Neuron (in vitro differentiated cells): ENCODE measurements around the gene ABCA6.

Source experiments
- H2AFZ ChIP-seq: one replicate; pipeline ENCODE4 v1.6.1; 2013; ENCODE audit warnings: low read depth, mild to moderate bottlenecking, inconsistent platforms, low read length, moderate library complexity
- H3K27me3 ChIP-seq: one replicate; pipeline ENCODE4 v1.6.1; 2013; ENCODE audit warnings: low read length; ENCODE audit not compliant: insufficient read depth
- H3K36me3 ChIP-seq: one replicate; pipeline ENCODE4 v1.6.1; 2013; ENCODE audit warnings: low read length; ENCODE audit not compliant: insufficient read depth
- H3K4me1 ChIP-seq: one replicate; pipeline ENCODE4 v1.6.1; 2013; ENCODE audit warnings: low read length; ENCODE audit not compliant: insufficient read depth
- H3K4me3 ChIP-seq: 2 replicates; pipeline ENCODE4 v1.5.1; 2013; ENCODE audit warnings: mild to moderate bottlenecking, low read length, moderate library complexity
- H3K9me3 ChIP-seq: one replicate; pipeline ENCODE4 v1.6.1; 2013; ENCODE audit warnings: low read length

The ABCA6 gene

GRCh38 chr17:69166957-69167356, 25.3 kb upstream of the ABCA6 start:
- Histone ChIP-seq H2AFZ (no peak overlapping the region), H3K4me3 (no peak overlapping the region), H3K4me1 (no peaks in the 10 kb centered on the region), H3K9me3 (no peaks in the 10 kb centered on the region), H3K36me3 (no peaks in the 10 kb centered on the region), H3K27me3 (no peaks in the 10 kb centered on the region)

GRCh38 chr17:69164206-69164605, 22.5 kb upstream of the ABCA6 start:
- no peaks in the 10 kb centered on the region for H3K27me3 ChIP-seq

GRCh38 chr17:69159418-69159817, 17.7 kb upstream of the ABCA6 start:
- H2AFZ ChIP-seq, result no peak overlapping the region
- H3K9me3 ChIP-seq, result no peaks in the 10 kb centered on the region
- H3K27me3 ChIP-seq, result no peaks in the 10 kb centered on the region
- no peak overlapping the region for H3K4me3 ChIP-seq
- no peaks in the 10 kb centered on the region for H3K36me3 ChIP-seq
- no peaks in the 10 kb centered on the region for H3K4me1 ChIP-seq

More at GRCh38 chr17:69164206-69164605, 22.5 kb upstream of the ABCA6 start:
- H3K4me3 ChIP-seq, result no peak overlapping the region
- no peaks in the 10 kb centered on the region for H3K4me1 ChIP-seq
- H3K9me3 ChIP-seq, result no peaks in the 10 kb centered on the region
- H3K36me3 ChIP-seq, result no peaks in the 10 kb centered on the region
- no peak overlapping the region for H2AFZ ChIP-seq

GRCh38 chr17:69154267-69154666, 12.6 kb upstream of the ABCA6 start:
- Histone ChIP-seq H2AFZ (no peak overlapping the region), H3K36me3 (no peaks in the 10 kb centered on the region), H3K4me3 (no peak overlapping the region), H3K9me3 (no peaks in the 10 kb centered on the region), H3K27me3 (no peaks in the 10 kb centered on the region), H3K4me1 (no peaks in the 10 kb centered on the region)

- Histone ChIP-seq H3K9me3 (no peaks in the 10 kb centered on the region), H3K4me3 (no peak overlapping the region), H3K4me1 (no peaks in the 10 kb centered on the region), H3K27me3 (no peaks in the 10 kb centered on the region), H3K36me3 (no peaks in the 10 kb centered on the region), H2AFZ (no peak overlapping the region)
Measured at GRCh38 chr17:69150333-69150732, 8.6 kb upstream of the ABCA6 start.

GRCh38 chr17:69147460-69147859, 5.8 kb upstream of the ABCA6 start:
- no peaks in the 10 kb centered on the region for H3K4me1 ChIP-seq
- H3K36me3 ChIP-seq, result no peaks in the 10 kb centered on the region
- no peaks in the 10 kb centered on the region for H3K27me3 ChIP-seq
- no peak overlapping the region for H3K4me3 ChIP-seq
- H3K9me3 ChIP-seq, result no peaks in the 10 kb centered on the region
- no peak overlapping the region for H2AFZ ChIP-seq

- Histone ChIP-seq H3K27me3 (no peaks in the 10 kb centered on the region), H3K36me3 (no peaks in the 10 kb centered on the region), H3K9me3 (no peaks in the 10 kb centered on the region), H3K4me1 (no peaks in the 10 kb centered on the region), H3K4me3 (no peak overlapping the region), H2AFZ (no peak overlapping the region)
Measured at GRCh38 chr17:69144331-69145255, 2.9 kb upstream of the ABCA6 start.

- H3K27me3 ChIP-seq, result no peaks in the 10 kb centered on the region
- no peaks in the 10 kb centered on the region for H3K9me3 ChIP-seq
- no peaks in the 10 kb centered on the region for H3K36me3 ChIP-seq
- no peak overlapping the region for H3K4me3 ChIP-seq
- no peaks in the 10 kb centered on the region for H3K4me1 ChIP-seq
- H2AFZ ChIP-seq, result no peak overlapping the region
Measured at GRCh38 chr17:69143683-69144231, 2.1 kb upstream of the ABCA6 start.

- no peaks in the 10 kb centered on the region for H3K36me3 ChIP-seq
- no peaks in the 10 kb centered on the region for H3K9me3 ChIP-seq
- no peak overlapping the region for H2AFZ ChIP-seq
- no peak overlapping the region for H3K4me3 ChIP-seq
- H3K4me1 ChIP-seq, result no peaks in the 10 kb centered on the region
- H3K27me3 ChIP-seq, result no peaks in the 10 kb centered on the region
Measured at GRCh38 chr17:69143151-69143550, 1.5 kb upstream of the ABCA6 start.

GRCh38 chr17:69142175-69142802, 594 bp upstream of the ABCA6 start:
- no peak overlapping the region for H3K4me3 ChIP-seq

GRCh38 chr17:69134112-69134511, 7.6 kb downstream of the ABCA6 start:
- H3K9me3 ChIP-seq, result no peaks in the 10 kb centered on the region
- H3K36me3 ChIP-seq, result no peaks in the 10 kb centered on the region
- no peaks in the 10 kb centered on the region for H3K4me1 ChIP-seq

More at GRCh38 chr17:69142175-69142802, 594 bp upstream of the ABCA6 start:
- H3K27me3 ChIP-seq, result no peaks in the 10 kb centered on the region
- no peaks in the 10 kb centered on the region for H3K4me1 ChIP-seq
- no peaks in the 10 kb centered on the region for H3K36me3 ChIP-seq
- peak overlapping the region; percentile 51 for H2AFZ ChIP-seq
- H3K9me3 ChIP-seq, result no peaks in the 10 kb centered on the region

GRCh38 chr17:69130627-69131296, 10.9 kb downstream of the ABCA6 start:
- H2AFZ ChIP-seq, result no peak overlapping the region
- H3K4me1 ChIP-seq, result no peaks in the 10 kb centered on the region
- H3K27me3 ChIP-seq, result peaks cover 3% of the 10 kb centered on the region
- H3K9me3 ChIP-seq, result no peaks in the 10 kb centered on the region
- no peaks in the 10 kb centered on the region for H3K36me3 ChIP-seq
- no peak overlapping the region for H3K4me3 ChIP-seq

More at GRCh38 chr17:69134112-69134511, 7.6 kb downstream of the ABCA6 start:
- Histone ChIP-seq H2AFZ (no peak overlapping the region), H3K4me3 (no peak overlapping the region), H3K27me3 (peaks cover 3% of the 10 kb centered on the region)

- Histone ChIP-seq H3K4me1 (no peaks in the 10 kb centered on the region), H3K36me3 (no peaks in the 10 kb centered on the region), H3K4me3 (no peak overlapping the region), H3K9me3 (no peaks in the 10 kb centered on the region), H2AFZ (no peak overlapping the region), H3K27me3 (no peaks in the 10 kb centered on the region)
Measured at GRCh38 chr17:69123626-69124025, 18.1 kb downstream of the ABCA6 start.
